Measurements from ENCODE around the gene ELMO1. TPM values are rescaled to one million over a fixed set of nuclear protein-coding genes. Genes with fewer than 3 reads are reported as not detected.

The ELMO1 gene, protein sequence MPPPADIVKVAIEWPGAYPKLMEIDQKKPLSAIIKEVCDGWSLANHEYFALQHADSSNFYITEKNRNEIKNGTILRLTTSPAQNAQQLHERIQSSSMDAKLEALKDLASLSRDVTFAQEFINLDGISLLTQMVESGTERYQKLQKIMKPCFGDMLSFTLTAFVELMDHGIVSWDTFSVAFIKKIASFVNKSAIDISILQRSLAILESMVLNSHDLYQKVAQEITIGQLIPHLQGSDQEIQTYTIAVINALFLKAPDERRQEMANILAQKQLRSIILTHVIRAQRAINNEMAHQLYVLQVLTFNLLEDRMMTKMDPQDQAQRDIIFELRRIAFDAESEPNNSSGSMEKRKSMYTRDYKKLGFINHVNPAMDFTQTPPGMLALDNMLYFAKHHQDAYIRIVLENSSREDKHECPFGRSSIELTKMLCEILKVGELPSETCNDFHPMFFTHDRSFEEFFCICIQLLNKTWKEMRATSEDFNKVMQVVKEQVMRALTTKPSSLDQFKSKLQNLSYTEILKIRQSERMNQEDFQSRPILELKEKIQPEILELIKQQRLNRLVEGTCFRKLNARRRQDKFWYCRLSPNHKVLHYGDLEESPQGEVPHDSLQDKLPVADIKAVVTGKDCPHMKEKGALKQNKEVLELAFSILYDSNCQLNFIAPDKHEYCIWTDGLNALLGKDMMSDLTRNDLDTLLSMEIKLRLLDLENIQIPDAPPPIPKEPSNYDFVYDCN
- total RNA-seq: under 0.01 and 1.6 TPM in 2 replicates

GRCh38 chr7:37448636-37449361 lies at the start of gene ELMO1:
TSS of gene ELMO1 (minus strand) at chr7:37448864. CDS start at chr7:37342690, 106,174 bp downstream.

Other genes starting within 250 kb of the ELMO1 start
- not detected in 2 replicates for gene GPR141, start 234.9 kb upstream of the ELMO1 start, total RNA-seq

All from bronchus fibroblast of lung (primary cell).